Testis (tissue), 2 donors: Measurements from ENCODE around the gene PHF21A.

ENCODE experiments used
- POLR2A ChIP-seq: fragments of 450-650 bp; IDR thresholded peaks from one replicate; pipeline ENCODE4 v1.6.1; 2017; ENCODE audit warnings: antibody characterized with exemption, mild to moderate bottlenecking, moderate library complexity
- TF ChIP-seq, protein P1 (sequence below), 3 experiments: fragments of 450-650 bp in 2 of 3; fragments of 200-600 bp in 1 of 3; sonication (generic) in 1 of 3; IDR thresholded peaks; one replicate each; pipeline ENCODE4 v1.5.1; 2016 to 2019; ENCODE audit warnings: antibody characterized with exemption in 3 of 3, mild to moderate bottlenecking in 2 of 3, moderate library complexity in 1 of 3

DNA sequence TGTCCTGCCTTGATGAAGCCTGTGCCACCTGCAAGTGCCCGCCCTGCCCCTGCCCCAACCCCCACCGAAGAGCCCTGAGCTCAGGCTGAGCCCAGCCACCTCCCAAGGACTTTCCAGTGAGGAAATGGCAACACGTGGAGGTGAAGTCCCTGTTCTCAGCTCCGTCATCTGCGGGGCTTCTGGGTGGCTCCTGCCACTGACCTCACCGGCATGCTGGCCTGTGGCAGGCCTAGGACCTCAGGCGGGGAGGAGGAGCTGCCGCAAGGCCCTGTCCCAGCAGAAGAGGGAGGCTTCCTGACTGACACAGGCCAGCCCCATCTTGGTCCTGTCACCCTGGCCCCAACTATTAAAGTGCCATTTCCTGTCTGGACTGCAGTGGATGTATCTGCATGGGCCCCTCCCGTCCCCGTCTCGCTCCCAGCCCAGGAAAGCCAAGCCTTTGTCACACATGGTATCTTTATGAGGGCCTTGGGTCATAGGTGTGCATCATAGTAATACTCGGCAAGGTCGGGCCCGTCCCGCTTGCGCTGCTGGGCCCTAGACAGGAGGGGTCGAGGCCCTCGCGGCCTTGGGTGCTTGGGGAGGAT, 215.1 kb downstream of the PHF21A start:
- TF ChIP-seq, protein P1, sequence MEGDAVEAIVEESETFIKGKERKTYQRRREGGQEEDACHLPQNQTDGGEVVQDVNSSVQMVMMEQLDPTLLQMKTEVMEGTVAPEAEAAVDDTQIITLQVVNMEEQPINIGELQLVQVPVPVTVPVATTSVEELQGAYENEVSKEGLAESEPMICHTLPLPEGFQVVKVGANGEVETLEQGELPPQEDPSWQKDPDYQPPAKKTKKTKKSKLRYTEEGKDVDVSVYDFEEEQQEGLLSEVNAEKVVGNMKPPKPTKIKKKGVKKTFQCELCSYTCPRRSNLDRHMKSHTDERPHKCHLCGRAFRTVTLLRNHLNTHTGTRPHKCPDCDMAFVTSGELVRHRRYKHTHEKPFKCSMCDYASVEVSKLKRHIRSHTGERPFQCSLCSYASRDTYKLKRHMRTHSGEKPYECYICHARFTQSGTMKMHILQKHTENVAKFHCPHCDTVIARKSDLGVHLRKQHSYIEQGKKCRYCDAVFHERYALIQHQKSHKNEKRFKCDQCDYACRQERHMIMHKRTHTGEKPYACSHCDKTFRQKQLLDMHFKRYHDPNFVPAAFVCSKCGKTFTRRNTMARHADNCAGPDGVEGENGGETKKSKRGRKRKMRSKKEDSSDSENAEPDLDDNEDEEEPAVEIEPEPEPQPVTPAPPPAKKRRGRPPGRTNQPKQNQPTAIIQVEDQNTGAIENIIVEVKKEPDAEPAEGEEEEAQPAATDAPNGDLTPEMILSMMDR (IDR thresholded peaks at IDR 0.05), result no peak
- TF ChIP-seq POLR2A, result no peak
